Adipocyte (in vitro differentiated cells): ENCODE measurements around the gene CABP2.
"Not testable (repeated sequence)": the region's sequence is repeated elsewhere in the genome, so short reads cannot be mapped to it uniquely, and the experiment has no call there.

Experiments
- DNase-seq: peaks from one replicate; pipeline ENCODE4 v3.0.0-alpha.2; 2015; ENCODE audit warnings: low read depth
- H3K27me3 ChIP-seq: replicated peaks from 2 replicates; pipeline ENCODE4 v1.7.0; 2013; ENCODE audit warnings: mild to moderate bottlenecking, low read length, moderate library complexity; ENCODE audit not compliant: control insufficient read depth, insufficient read depth
- H3K36me3 ChIP-seq: 2 replicates; pipeline ENCODE4 v1.7.0; 2013; ENCODE audit warnings: low read length, mild to moderate bottlenecking, moderate library complexity; ENCODE audit not compliant: control insufficient read depth, insufficient read depth, severe bottlenecking
- H3K4me1 ChIP-seq: 2 replicates; pipeline ENCODE4 v1.7.0; 2013; ENCODE audit warnings: mild to moderate bottlenecking, low read length, moderate library complexity; ENCODE audit not compliant: control insufficient read depth, insufficient read depth
- H3K4me3 ChIP-seq: 2 replicates; pipeline ENCODE4 v1.7.0; 2013; ENCODE audit warnings: mild to moderate bottlenecking, low read length, moderate library complexity
- H3K9ac ChIP-seq: 2 replicates; pipeline ENCODE4 v1.7.0; 2013; ENCODE audit warnings: mild to moderate bottlenecking, low read length, moderate library complexity
- H3K9me3 ChIP-seq: 2 replicates; pipeline ENCODE4 v1.7.0; 2013; ENCODE audit warnings: mild to moderate bottlenecking, low read length, moderate library complexity; ENCODE audit not compliant: control insufficient read depth

The CABP2 gene

DNA sequence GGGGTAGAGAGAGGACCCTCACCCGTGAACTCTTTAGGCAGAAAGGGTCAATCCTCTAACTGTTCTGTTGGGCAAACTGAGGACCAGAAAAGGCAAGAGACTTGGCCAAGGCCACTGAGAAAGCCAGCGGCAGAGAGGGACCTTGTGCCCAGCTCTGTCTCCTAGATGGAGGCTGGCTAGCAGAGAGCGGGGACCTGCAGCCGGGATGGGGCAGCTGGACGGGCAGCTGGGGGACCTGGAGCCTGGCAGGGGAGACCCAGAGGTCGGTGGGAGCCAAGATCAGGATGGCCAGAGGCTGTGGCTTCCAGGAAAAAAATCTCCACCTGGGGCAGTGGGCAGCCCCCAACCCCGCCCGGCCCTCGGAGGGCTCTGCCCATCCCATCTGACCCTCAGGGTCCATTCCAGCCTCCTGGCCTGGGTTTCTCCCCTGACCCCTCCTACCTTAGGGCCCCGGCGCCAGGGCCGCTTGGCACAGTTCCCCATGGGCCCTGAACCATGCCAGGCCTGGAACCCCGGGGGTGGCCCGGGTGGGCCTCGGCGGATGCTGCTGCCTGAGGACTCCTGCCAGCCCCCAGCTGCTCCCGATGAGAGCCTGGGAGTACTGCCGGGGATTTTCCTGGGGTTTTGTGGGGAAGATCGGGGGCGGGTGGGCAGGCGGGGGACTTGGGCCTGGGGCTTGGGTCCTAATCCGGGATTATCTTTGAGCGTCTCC, at the start of gene CABP2:
Gene CABP2, minus strand, starts transcription at position 603 of the 712 bp plus-strand sequence. Its CDS starts 120 bp downstream, at position 483.
- Histone ChIP-seq H3K27me3 (peaks cover 38% of the 10 kb centered on the region), H3K9ac (no peak within 1 kb of the TSS), H3K9me3 (peaks cover 3% of the 10 kb centered on the region), H3K4me1 (no peaks in the 10 kb centered on the region), H3K4me3 (no peak within 1 kb of the TSS), H3K36me3 (no peaks in the 10 kb centered on the region)
- DNase-seq = no peak

DNA sequence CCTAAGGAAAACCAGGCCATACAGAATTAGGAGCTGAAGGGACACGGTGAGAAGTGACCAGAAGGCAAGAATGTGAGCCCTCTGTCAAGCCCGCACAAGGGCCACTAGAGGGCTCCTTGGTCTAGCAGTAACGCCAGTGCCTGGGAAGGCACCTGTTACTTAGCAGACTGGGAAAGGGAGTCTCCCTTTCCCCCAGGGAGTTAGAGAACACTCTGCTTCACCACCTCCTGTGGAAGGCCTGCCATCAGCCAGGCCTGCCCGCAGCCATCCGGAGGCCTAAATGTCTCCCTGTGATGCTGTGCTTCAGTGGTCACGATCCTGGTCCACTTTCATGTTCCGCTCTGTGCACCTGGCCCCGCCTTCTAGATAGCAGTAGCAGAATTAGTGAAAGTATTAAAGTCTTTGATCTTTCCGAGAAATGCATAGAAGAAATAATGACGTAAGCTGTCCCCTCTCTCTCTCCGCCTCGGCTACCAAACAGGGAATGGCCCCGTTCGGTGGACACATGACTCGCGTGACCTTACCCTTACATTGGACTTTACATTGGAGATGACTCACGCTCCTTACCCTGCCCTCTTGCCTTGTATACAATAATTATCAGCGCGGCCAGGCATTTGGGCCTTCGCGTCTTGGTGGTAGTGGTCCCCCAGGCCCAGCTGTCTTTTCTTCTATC, 49.6 kb upstream of the CABP2 start:
- Histone ChIP-seq H3K9me3 (peaks cover 17% of the 10 kb centered on the region), H3K4me3 (no peak overlapping the region), H3K4me1 (no peaks in the 10 kb centered on the region), H3K27me3 (peaks cover 42% of the 10 kb centered on the region), H3K9ac (no peak overlapping the region), H3K36me3 (no peaks in the 10 kb centered on the region)
- DNase-seq = peak; percentile 68

DNA sequence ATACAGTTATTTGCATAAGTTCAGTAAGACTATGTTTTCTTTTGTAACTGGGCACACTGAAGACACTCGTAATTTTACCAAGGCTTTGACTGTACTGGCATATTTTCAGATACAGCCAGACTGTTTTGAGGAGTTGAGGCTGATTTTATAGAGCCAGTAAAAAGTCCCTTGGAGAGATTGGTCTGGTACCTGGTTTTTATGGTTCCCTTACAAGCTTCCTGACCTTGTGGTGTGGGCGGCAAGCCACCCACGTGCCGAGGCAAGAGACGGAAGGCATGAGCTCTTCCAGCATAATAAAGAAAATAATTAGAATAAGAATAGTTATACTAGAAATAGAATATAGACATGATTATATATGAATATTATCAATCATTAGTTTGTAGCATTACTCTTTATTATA, 49.1 kb upstream of the CABP2 start:
- no peak for DNase-seq
- Histone ChIP-seq H3K4me1 (no peaks in the 10 kb centered on the region), H3K4me3 (no peak overlapping the region), H3K27me3 (peaks cover 36% of the 10 kb centered on the region), H3K9ac (no peak overlapping the region), H3K36me3 (no peaks in the 10 kb centered on the region), H3K9me3 (peaks cover 16% of the 10 kb centered on the region)

DNA sequence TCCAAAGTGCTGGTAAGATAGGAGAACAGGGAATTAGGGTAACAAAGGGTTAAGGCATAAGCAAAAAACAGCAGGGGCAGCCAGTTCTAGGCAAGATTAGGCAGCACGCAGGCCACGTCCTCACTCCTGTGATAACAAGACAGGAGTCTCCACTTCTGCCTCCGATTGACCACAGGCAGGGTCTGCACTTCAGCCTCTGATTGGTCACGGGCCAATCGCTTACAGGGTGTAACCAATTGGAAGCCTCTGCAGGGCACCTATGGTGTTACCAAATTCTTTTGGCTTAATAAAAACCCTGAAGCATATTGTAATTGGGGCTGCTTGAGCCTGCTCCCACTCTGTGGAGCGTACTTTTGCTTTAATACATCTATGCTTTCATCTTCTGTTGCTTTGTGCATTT, 48.2 kb upstream of the CABP2 start:
- Histone ChIP-seq H3K4me3 (no peak overlapping the region), H3K9me3 (peaks cover 10% of the 10 kb centered on the region), H3K36me3 (no peaks in the 10 kb centered on the region), H3K4me1 (no peaks in the 10 kb centered on the region), H3K27me3 (peaks cover 28% of the 10 kb centered on the region), H3K9ac (no peak overlapping the region)
- DNase-seq = no peak

DNA sequence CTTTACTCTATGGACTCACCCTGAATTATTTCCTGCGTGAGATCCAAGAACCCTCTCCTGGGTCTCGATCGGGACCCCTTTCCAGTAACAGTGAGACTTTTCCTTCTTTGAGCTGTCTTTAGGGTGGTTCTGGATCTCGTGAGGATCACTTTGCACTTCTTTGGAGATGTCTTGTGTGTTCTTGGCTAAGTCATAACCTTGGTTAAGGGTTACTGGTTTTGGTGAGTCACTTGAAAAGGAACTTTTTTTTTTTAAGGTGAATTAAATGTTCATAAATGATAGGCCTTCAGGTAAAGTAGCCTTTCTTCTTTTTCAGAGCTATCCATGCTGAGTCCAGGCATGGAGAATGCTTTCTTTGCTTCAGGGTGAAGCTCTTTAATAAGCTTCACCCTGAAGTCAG, 41.0 kb upstream of the CABP2 start:
- Histone ChIP-seq H3K9me3 (no peaks in the 10 kb centered on the region), H3K27me3 (no peaks in the 10 kb centered on the region), H3K9ac (no peak overlapping the region), H3K4me1 (peaks cover 14% of the 10 kb centered on the region), H3K36me3 (no peaks in the 10 kb centered on the region), H3K4me3 (no peak overlapping the region)
- DNase-seq = no peak

DNA sequence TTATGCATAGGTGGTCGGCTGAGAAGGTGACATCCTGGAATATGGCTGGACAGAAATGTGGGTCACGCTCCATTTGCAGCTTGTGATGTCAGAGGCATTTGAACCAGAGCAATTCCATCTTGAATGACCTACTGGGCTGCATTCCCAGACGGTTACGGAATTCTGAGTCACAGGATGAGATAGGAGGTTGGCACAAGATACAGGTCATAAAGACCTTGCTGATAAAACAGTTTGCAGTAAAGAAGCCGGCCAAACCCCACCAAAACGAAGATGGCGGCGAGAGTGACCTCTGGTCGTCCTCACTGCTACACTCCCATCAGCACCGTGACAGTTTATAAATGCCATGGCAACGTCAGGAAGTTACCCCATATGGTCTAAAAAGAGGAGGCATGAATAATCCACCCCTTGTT, 40.5 kb upstream of the CABP2 start:
- peaks cover 14% of the 10 kb centered on the region for H3K4me1 ChIP-seq
- H3K9ac ChIP-seq, H3K4me3 ChIP-seq, H3K27me3 ChIP-seq, H3K36me3 ChIP-seq, H3K9me3 ChIP-seq: not testable (repeated sequence)
- peak; percentile 63 for DNase-seq

DNA sequence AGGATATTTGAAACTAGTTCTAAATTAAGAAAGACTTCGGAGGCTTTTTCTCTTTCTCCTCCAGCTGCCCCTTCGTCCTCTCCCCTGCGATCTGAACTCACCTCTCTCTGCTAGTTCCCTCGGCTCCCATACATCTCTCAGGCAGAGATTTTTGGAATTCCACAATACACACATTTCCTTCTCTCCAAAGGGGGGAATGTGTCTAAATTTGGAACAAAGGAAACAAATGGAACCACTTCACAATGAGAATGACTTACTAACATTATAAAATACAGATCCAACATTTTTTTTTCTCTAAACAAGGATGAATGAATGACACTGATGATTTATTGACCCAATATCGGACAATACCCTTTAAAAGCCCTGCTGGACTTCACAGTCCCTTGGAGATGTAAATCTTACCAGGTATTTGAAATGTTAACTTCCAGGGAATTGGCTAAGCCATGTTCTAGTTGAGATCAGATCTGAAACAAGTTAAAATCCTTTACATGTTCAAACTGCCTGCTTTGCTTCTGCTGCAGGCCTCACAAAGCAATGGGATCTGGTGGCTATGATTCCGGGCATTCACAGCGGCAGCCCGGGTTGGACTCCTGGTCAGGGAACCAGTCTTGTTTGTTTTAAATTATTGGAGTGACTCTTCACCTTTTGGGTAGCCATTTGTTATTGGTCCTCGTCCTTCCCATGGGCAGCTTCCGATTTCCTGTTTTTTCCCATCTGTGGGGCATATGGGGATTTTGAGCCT, 39.9 kb upstream of the CABP2 start:
- H3K9me3 ChIP-seq = no peaks in the 10 kb centered on the region
- H3K36me3 ChIP-seq = no peaks in the 10 kb centered on the region
- peaks cover 2% of the 10 kb centered on the region for H3K27me3 ChIP-seq
- H3K9ac ChIP-seq = no peak overlapping the region
- peaks cover 14% of the 10 kb centered on the region for H3K4me1 ChIP-seq
- DNase-seq = no peak
- no peak overlapping the region for H3K4me3 ChIP-seq

DNA sequence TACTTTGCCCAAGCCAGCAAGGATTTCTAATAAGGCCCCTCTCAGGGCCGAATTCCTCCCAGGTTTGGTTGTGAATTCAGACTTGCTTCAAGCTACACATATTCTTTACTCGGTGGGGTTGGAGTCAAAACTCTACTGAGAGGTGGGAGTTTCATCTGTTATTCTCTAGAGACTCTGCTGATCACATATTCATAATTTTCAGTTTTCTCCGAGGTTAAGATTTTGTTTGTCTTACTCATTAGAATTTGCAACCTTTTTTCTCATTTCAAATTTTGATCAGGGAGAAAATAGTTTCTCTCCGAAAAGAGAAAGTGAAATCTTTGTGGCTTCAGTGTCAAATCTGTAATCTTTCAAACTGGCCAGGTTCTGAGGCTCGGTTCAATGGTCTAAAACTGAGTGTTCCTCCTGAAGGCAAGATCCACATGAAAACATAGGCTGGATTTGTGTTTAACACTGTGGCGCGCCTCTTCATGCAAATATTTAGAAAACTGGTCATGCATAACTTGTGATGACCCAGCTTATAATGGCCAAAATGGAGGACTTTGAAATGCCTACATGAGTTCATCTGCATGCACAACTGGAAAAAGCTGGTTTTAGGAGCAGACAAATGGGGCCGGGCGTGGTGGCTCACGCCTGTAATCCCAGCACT, 38.8 kb upstream of the CABP2 start:
- Histone ChIP-seq H3K4me1 (peaks cover 14% of the 10 kb centered on the region), H3K36me3 (no peaks in the 10 kb centered on the region), H3K4me3 (no peak overlapping the region), H3K9me3 (no peaks in the 10 kb centered on the region), H3K27me3 (peaks cover 2% of the 10 kb centered on the region), H3K9ac (no peak overlapping the region)
- DNase-seq = no peak

DNA sequence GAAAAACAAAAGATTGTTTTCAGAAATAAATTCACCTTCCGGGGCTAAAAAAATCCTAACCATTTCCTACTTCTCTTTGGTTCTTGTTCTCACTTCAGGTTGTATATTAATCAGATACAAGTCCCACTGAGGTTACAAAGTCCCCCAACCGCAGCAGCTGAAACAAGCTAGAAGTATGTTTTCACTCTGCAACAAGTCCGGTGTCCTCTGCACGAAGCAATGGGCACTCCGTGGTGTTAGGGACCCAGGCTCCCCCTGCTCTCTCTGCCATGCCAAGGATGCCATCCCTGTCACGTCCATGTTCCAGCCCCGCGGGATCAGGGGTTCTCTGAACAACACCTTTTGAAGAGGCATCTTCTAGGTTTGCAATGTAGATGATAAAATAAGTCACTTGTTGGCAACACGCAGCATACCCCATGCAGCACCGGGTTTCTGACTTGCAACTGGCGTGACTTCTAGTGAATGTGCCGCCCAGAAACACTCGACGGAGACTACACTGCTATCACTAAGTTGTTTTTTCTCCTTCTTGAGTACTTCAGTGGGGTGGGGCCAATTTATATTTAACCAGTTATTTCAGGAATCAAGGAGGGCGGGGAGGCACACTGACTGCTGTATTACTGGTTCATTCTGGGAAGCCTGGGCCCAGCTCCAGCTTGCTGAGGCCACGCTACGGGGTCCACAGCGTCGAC, 35.0 kb upstream of the CABP2 start:
- no peaks in the 10 kb centered on the region for H3K36me3 ChIP-seq
- H3K27me3 ChIP-seq = peaks cover 10% of the 10 kb centered on the region
- no peak for DNase-seq
- peaks cover 2% of the 10 kb centered on the region for H3K4me1 ChIP-seq
- no peak overlapping the region for H3K9ac ChIP-seq
- H3K9me3 ChIP-seq = no peaks in the 10 kb centered on the region
- H3K4me3 ChIP-seq = no peak overlapping the region

DNA sequence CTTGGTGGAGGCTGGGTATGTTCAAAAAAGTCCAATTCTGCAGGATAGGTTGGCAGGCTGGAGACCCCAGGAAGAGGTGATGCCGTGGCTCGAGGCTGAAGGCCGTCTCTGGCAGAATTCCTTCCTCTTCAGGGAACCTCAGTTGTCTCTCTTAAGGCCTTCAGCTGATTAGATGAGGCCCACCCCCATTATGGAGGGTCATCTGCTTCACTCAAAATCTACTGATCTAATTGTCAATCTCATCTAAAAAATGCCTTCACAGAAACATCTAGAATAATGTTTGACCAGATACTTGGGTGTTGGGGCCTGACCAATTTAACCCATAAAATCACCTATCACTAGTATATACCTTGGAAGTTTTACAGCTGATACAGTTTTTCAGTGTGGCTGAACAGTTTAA, 33.0 kb upstream of the CABP2 start:
- H3K9me3 ChIP-seq = peaks cover 6% of the 10 kb centered on the region
- DNase-seq = no peak

More for the DNA sequence above, 33.0 kb upstream of the CABP2 start:
- Histone ChIP-seq H3K9ac (no peak overlapping the region), H3K36me3 (no peaks in the 10 kb centered on the region), H3K4me1 (no peaks in the 10 kb centered on the region), H3K4me3 (no peak overlapping the region), H3K27me3 (peaks cover 10% of the 10 kb centered on the region)
